ENCODE data around the gene MERTK. TPM values are rescaled to one million over a fixed set of nuclear protein-coding genes. Genes with fewer than 3 reads are reported as not detected.

Gene MERTK
- total and polyA plus RNA-seq, 7 donors, result 0.73 to 4.2 (median 1.6) TPM

GRCh38 chr2:112048887-112049286, 150.5 kb downstream of the MERTK start:
- WGBS, 3 donors, result 26 to 29% (median 29%) methylated on average over 3 of the region's 3 CpGs
- no peak overlapping the region for H3K4me3 ChIP-seq
- H3K36me3 ChIP-seq (ENCODE audit: insufficient read depth in 1 of 2, low read depth in 1 of 2), result no peaks in the 10 kb centered on the region
- TF ChIP-seq, protein P1, sequence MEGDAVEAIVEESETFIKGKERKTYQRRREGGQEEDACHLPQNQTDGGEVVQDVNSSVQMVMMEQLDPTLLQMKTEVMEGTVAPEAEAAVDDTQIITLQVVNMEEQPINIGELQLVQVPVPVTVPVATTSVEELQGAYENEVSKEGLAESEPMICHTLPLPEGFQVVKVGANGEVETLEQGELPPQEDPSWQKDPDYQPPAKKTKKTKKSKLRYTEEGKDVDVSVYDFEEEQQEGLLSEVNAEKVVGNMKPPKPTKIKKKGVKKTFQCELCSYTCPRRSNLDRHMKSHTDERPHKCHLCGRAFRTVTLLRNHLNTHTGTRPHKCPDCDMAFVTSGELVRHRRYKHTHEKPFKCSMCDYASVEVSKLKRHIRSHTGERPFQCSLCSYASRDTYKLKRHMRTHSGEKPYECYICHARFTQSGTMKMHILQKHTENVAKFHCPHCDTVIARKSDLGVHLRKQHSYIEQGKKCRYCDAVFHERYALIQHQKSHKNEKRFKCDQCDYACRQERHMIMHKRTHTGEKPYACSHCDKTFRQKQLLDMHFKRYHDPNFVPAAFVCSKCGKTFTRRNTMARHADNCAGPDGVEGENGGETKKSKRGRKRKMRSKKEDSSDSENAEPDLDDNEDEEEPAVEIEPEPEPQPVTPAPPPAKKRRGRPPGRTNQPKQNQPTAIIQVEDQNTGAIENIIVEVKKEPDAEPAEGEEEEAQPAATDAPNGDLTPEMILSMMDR (IDR thresholded peaks at IDR 0.05), result peak; percentile 86
- peaks cover 7% of the 10 kb centered on the region for H3K4me1 ChIP-seq
- peak; percentile 71 to 88 (median 74) for ATAC-seq
- no peaks in the 10 kb centered on the region for H3K27me3 ChIP-seq (ENCODE audit: insufficient read depth in 3 of 3, low read length in 2 of 3)
- intact Hi-C loops (cut with DNase I), result loop anchor here (2.0 to 5.0 kb wide), 3 partner anchors 150 to 160 kb away; partner anchors contain the start of gene MERTK (in 2 of the 2)
- peaks cover 9% of the 10 kb centered on the region for H3K9me3 ChIP-seq
- no peak for DNase-seq
- no peak overlapping the region for H3K27ac ChIP-seq

DNA sequence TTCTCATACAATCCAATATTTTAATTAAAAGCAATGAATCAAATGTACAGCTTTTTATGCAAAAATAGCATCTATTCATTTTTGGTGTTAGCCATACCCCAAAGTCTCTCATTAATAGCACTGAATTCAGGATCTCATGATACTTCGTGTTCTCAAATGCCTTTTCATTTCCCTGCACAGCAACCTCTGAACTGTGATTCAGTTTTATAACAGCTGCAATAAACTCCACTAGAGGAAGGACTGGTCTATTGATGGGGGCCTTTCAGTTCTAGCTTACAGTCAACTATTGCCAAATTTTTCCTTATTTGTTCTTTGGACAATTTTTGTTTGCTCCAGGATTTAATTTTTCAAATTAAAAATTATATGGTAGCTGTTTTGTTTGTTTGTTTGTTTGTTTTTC, 151.9 kb downstream of the MERTK start:
- 94 to 97% (median 95%) methylated on average over 1 of the region's 1 CpG for WGBS, 3 donors
- DNase-seq, result no peak
- H3K9me3 ChIP-seq, result peaks cover 3% of the 10 kb centered on the region
- TF ChIP-seq, protein P1 (IDR thresholded peaks at IDR 0.05), result no peak
- ATAC-seq, result no peak
- no peak overlapping the region for H3K4me3 ChIP-seq
- H3K4me1 ChIP-seq, result peaks cover 7% of the 10 kb centered on the region
- intact Hi-C loops (cut with DNase I), result no loop called here
- no peaks in the 10 kb centered on the region for H3K27me3 ChIP-seq (ENCODE audit: insufficient read depth in 3 of 3, low read length in 2 of 3)
- no peak overlapping the region for H3K27ac ChIP-seq
- H3K36me3 ChIP-seq (ENCODE audit: insufficient read depth in 1 of 2, low read depth in 1 of 2), result no peaks in the 10 kb centered on the region

GRCh38 chr2:112053917-112054846, 155.8 kb downstream of the MERTK start:
- 1 to 3% (median 2%) methylated on average over 38 to 62 of the region's 62 CpGs for WGBS, 3 donors
- intact Hi-C loops (cut with DNase I), result loop anchor here in 1 of 2 donors (2.0 kb wide), 1 partner anchor 199 kb away; no protein-coding TSS in a partner anchor
- peak overlapping the region; percentile 68 for H3K4me3 ChIP-seq
- H3K27ac ChIP-seq, result peak overlapping the region; percentile 83
- H3K9me3 ChIP-seq, result no peaks in the 10 kb centered on the region
- peaks cover 18% of the 10 kb centered on the region for H3K4me1 ChIP-seq
- ATAC-seq (peak; percentile 82 to 87 (median 82)), DNase-seq (peak; percentile 98 to 99)
- TF ChIP-seq, protein P1 (IDR thresholded peaks at IDR 0.05), result no peak
- no peaks in the 10 kb centered on the region for H3K36me3 ChIP-seq (ENCODE audit: insufficient read depth in 1 of 2, low read depth in 1 of 2)
- H3K27me3 ChIP-seq (ENCODE audit: insufficient read depth in 3 of 3, low read length in 2 of 3), result no peaks in the 10 kb centered on the region

- ATAC-seq (peak; percentile 80 to 88 (median 86)), DNase-seq (peak; percentile 98 to 99)
- Histone ChIP-seq H3K27ac (peak within 1 kb of the TSS; percentile 83), H3K9me3 (no peaks in the 10 kb centered on the region), H3K4me3 (peak within 1 kb of the TSS; percentile 74), H3K36me3 (ENCODE audit: insufficient read depth in 1 of 2, low read depth in 1 of 2) (peaks cover 0 to 3% of the 10 kb centered on the region in 2 donors), H3K27me3 (ENCODE audit: insufficient read depth in 3 of 3, low read length in 2 of 3) (no peaks in the 10 kb centered on the region), H3K4me1 (peaks cover 18% of the 10 kb centered on the region)
- WGBS, 3 donors, result 0 to 1% (median 1%) methylated on average over 63 to 82 of the region's 90 CpGs
- TF ChIP-seq, protein P1 (IDR thresholded peaks at IDR 0.05), result no peak
- intact Hi-C loops (cut with DNase I), result no loop called here
Measured at GRCh38 chr2:112054847-112055729, 156.7 kb downstream of the MERTK start, which contains the start of gene TMEM87B. Gene TMEM87B, plus strand, starts transcription at chr2:112055269. Its CDS starts 323 bp downstream, at chr2:112055592.

All from psoas muscle (tissue), 8 donors.